Measurements from ENCODE around the gene PRKD1. TPM values are rescaled to one million over a fixed set of nuclear protein-coding genes. Genes with fewer than 3 reads are reported as not detected.

PRKD1 gene
- total and polyA plus RNA-seq, 2 of the 13 experiments (the other 11 are each of a cell fraction or from before 2014, with no cell fraction given): 0.22 to 1.3 TPM

GRCh38 chr14:29566194-29566593 lies 361.5 kb downstream of the PRKD1 start:
- no peak overlapping the region for H2AFZ ChIP-seq (ENCODE audit: low read length)
- peaks cover 87% of the 10 kb centered on the region for H3K9me3 ChIP-seq (ENCODE audit: low read length)
- POLR2A ChIA-PET: no interaction called here
- no peaks in the 10 kb centered on the region for H3K36me3 ChIP-seq (replicated peaks in 1 of 2; ENCODE audit: control insufficient read depth in 1 of 2, insufficient read depth in 2 of 2, low read length in 2 of 2)
- in situ Hi-C loops (cut with HindIII; ENCODE audit: extremely low pct_ligation_motif_present, low pct_unique_long_range_greater_than_20kb) (no loop called here), intact Hi-C loops (cut with micrococcal nuclease; ENCODE audit: unreplicated experiment) (no loop called here)
- DNase-seq (ENCODE audit: low spot score): no peak
- no peak for ATAC-seq
- H3K4me3 ChIP-seq (replicated peaks in 1 of 3; ENCODE audit: insufficient read depth in 1 of 3, low read depth in 2 of 3, low read length in 3 of 3): no peak overlapping the region
- no peak overlapping the region for H3K4me2 ChIP-seq (ENCODE audit: low read depth, low read length)
- H3K9ac ChIP-seq (ENCODE audit: insufficient read depth, low read depth, low read length): no peak overlapping the region
- 2% methylated on average over 1 of the region's 1 CpG for WGBS (ENCODE audit: low lambda C conversion rate)
- H3K27ac ChIP-seq (ENCODE audit: extremely low read length, insufficient read depth, low read length): no peak overlapping the region
- FAIRE-seq: no peak
- H3K4me1 ChIP-seq (ENCODE audit: insufficient read depth, low read length): no peaks in the 10 kb centered on the region
- no peaks in the 10 kb centered on the region for H3K27me3 ChIP-seq (ENCODE audit: control insufficient read depth in 1 of 2, insufficient read depth in 2 of 2, low read length in 2 of 2)
- no peaks in the 10 kb centered on the region for H3K79me2 ChIP-seq (ENCODE audit: insufficient read depth, low read length)
- H4K20me1 ChIP-seq (ENCODE audit: insufficient read depth, low read length): no peaks in the 10 kb centered on the region
- BruUV-seq (replicated peaks): no TSS peak
- CTCF ChIA-PET (ENCODE audit: low intra/inter-chr PET ratio, low total read pairs): no interaction called here
- TF ChIP-seq ZNF460 (CRISPR knock-in tag; IDR thresholded peaks at IDR 0.05; ENCODE audit: borderline replicate concordance) (no peak), ELF3 (CRISPR knock-in tag; IDR thresholded peaks at IDR 0.05) (no peak), GATA4 (IDR thresholded peaks at IDR 0.05; ENCODE audit: borderline replicate concordance, low read depth) (no peak), ZNF557 (CRISPR knock-in tag; IDR thresholded peaks at IDR 0.05) (no peak), ZNF276 (CRISPR knock-in tag; IDR thresholded peaks at IDR 0.05; ENCODE audit: low read depth) (no peak), ZNF816 (CRISPR knock-in tag; IDR thresholded peaks at IDR 0.05; ENCODE audit: borderline replicate concordance) (no peak), ZNF292 (CRISPR knock-in tag; IDR thresholded peaks at IDR 0.05; ENCODE audit: borderline replicate concordance, low read depth) (no peak), ZNF513 (CRISPR knock-in tag; conservative IDR thresholded peaks at IDR 0.05) (no peak), GATAD1 (CRISPR knock-in tag; IDR thresholded peaks at IDR 0.05) (no peak), ZNF781 (CRISPR knock-in tag; IDR thresholded peaks at IDR 0.05; ENCODE audit: borderline replicate concordance, not compliant biosample characterization) (no peak), AHDC1 (CRISPR knock-in tag; IDR thresholded peaks at IDR 0.05; ENCODE audit: borderline replicate concordance) (no peak), ZNF121 (CRISPR knock-in tag; IDR thresholded peaks at IDR 0.05) (no peak), POLR2A (IDR thresholded peaks at IDR 0.05; ENCODE audit: insufficient read depth in 1 of 2, low read depth in 2 of 2, low read length in 2 of 2) (no peak)

All from HepG2 (cell line).